Esophagus muscularis mucosa (tissue), 4 donors: ENCODE data around the gene VWA3B. TPM values are rescaled to one million over a fixed set of nuclear protein-coding genes. Genes with fewer than 3 reads are reported as not detected.
"Not testable (repeated sequence)": the region's sequence is repeated elsewhere in the genome, so short reads cannot be mapped to it uniquely, and the experiment has no call there.

ENCODE experiments used
- DNase-seq: peaks from one replicate; pipeline ENCODE4 v3.0.0-alpha.2; 2017; ENCODE audit errors: extremely low spot score
- H3K27ac ChIP-seq, 4 donors: fragments of 200-600 bp; sonication (generic); replicated peaks in 1 of 4; 1 replicate in 3 of 4; 2 replicates in 1 of 4; pipeline ENCODE4 v1.5.1; 2016 to 2019; ENCODE audit warnings: mild to moderate bottlenecking in 1 of 4
- H3K27me3 ChIP-seq, 4 donors: fragments of 200-600 bp; sonication (generic); one replicate each; pipeline versions ENCODE4 v1.5.1 to v1.6.0; 2016 to 2019
- H3K36me3 ChIP-seq, 4 donors: fragments of 200-600 bp; sonication (generic); one replicate each; pipeline ENCODE4 v1.5.1; 2016 to 2019
- H3K4me1 ChIP-seq, 4 donors: fragments of 200-600 bp; sonication (generic); one replicate each; pipeline ENCODE4 v1.5.1; 2016 to 2019
- H3K4me3 ChIP-seq, 4 donors: fragments of 200-600 bp; sonication (generic); 1 replicate in 2 of 4; 2 replicates in 2 of 4; pipeline ENCODE4 v1.5.1; 2016 to 2019; ENCODE audit warnings: mild to moderate bottlenecking in 4 of 4, moderate library complexity in 1 of 4
- H3K9me3 ChIP-seq, 4 donors: fragments of 200-600 bp; sonication (generic); 1 replicate in 3 of 4; 2 replicates in 1 of 4; pipeline ENCODE4 v1.5.1; 2016 to 2019
- CTCF ChIP-seq, 3 experiments: fragments of 200-600 bp in 2 of 3; fragments of 450-650 bp in 1 of 3; sonication (generic) in 2 of 3; IDR thresholded peaks; one replicate each; pipeline ENCODE4 v1.5.1; 2017 to 2019; ENCODE audit warnings: antibody characterized with exemption in 3 of 3, mild to moderate bottlenecking in 2 of 3, moderate library complexity in 1 of 3
- EP300 ChIP-seq: sonication (generic); formaldehyde crosslinking; IDR thresholded peaks from one replicate; pipeline ENCODE4 v1.6.1; 2017; ENCODE audit warnings: antibody characterized with exemption
- POLR2A ChIP-seq: fragments of 450-650 bp; IDR thresholded peaks from one replicate; pipeline ENCODE4 v1.6.1; 2017; ENCODE audit warnings: antibody characterized with exemption, moderate library complexity, mild to moderate bottlenecking, low read depth
- POLR2AphosphoS5 ChIP-seq, 2 donors: sonication (generic); formaldehyde crosslinking; IDR thresholded peaks; one replicate each; pipeline ENCODE4 v1.6.1; 2017; ENCODE audit warnings: antibody characterized with exemption in 2 of 2
- WGBS: methylation state at CpG from one replicate; pipeline ENCODE4 v1.1.5; 2018; 5-methylcytosine and 5-hydroxymethylcytosine counted together
- intact Hi-C: fragments of 100-400 bp; cut with DNase I; formaldehyde crosslinking; loops from one replicate; pipeline ENCODE4 v1.15.1; 2023
- total RNA-seq, 4 donors: library from RNA; depleted of rRNA; stranded (reverse); fragments of >200 nt; gene quantifications; one replicate each; pipeline versions ENCODE4 v1.1.0 to v1.2.1, GENCODE V29; 2016

Gene VWA3B
- total RNA-seq, 4 donors from 2014 or later: not detected

DNA sequence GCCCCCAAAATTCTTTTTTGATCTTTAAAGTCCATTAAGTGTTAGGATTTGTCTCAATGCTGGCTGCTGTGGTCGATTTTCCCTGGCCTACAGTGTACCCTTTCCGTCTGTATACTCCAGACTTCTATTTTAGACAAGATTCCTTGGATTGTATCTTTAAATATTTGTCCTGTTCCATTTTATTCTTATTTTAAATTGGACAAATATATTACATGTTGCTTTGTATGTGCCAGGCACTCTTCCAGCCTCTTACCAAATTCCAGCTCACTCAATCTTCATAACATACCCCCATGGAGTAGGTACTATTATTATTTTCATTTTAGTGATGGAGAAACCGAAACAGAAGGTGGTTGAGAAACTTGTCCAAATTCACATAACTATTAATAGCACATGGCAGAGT is 58.1 kb downstream of the VWA3B start:
- H3K27me3 ChIP-seq: no peaks in the 10 kb centered on the region
- DNase-seq: no peak
- WGBS: 67% methylated on average over 3 of the region's 3 CpGs
- H3K27ac ChIP-seq: no peak overlapping the region
- H3K9me3 ChIP-seq: peaks cover 0 to 4% (median 0%) of the 10 kb centered on the region in 4 donors
- H3K4me3 ChIP-seq: no peak overlapping the region
- H3K36me3 ChIP-seq: no peaks in the 10 kb centered on the region
- peaks cover 4 to 15% (median 12%) of the 10 kb centered on the region in 4 donors for H3K4me1 ChIP-seq
- intact Hi-C loops: no loop called here
- TF ChIP-seq EP300 (no peak), POLR2A (no peak), CTCF (IDR thresholded peaks at IDR 0.05) (no peak), POLR2AphosphoS5 (IDR thresholded peaks at IDR 0.05) (no peak)

GRCh38 chr2:98147900-98148299 is 60.9 kb downstream of the VWA3B start:
- intact Hi-C loops, H3K4me3 ChIP-seq, H3K36me3 ChIP-seq, DNase-seq, H3K27me3 ChIP-seq, H3K9me3 ChIP-seq, H3K27ac ChIP-seq: not testable (repeated sequence)
- peaks cover 0 to 13% (median 11%) of the 10 kb centered on the region in 4 donors for H3K4me1 ChIP-seq
- 82% methylated on average over 1 of the region's 1 CpG for WGBS

DNA sequence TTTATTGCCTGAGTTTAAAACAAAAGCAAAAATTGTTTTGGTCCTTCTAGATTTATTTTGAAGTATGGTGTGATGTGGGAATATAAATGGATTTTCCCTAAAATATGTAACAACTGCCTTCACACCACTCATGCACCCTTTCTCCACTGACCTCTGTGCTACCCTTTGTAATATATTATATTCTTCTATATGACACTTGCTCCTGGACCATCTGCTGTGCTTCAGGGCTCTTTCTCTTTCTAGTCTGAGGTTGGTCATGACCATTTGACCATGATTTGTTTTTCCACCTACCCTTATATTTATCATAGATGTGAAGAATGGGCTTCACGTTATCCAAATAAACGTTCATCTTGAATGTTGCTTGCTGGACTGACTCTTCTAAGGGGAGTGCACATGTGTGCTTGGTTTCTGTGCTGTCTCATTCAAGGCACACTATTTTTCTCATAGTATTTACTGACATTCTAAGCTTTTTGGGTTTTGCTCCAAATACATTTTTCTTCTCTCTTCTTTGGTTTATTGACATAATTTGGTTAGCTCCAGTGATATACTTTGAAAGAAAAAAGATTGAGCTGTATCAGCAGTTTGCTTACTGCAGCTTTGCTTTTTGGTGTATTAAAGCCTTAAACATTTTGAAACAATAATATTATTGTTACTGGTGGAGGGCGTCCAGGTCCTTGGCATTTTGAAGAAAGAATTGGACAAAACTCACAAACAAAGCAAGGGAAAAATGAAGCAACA is 61.8 kb downstream of the VWA3B start:
- TF ChIP-seq POLR2AphosphoS5 (IDR thresholded peaks at IDR 0.05) (no peak), EP300 (no peak), POLR2A (no peak)
- DNase-seq: no peak
- Histone ChIP-seq H3K27me3 (no peaks in the 10 kb centered on the region), H3K36me3 (no peaks in the 10 kb centered on the region), H3K27ac (peak overlapping the region; percentile 22 to 68 (median 57)), H3K4me1 (peaks cover 0 to 21% (median 18%) of the 10 kb centered on the region in 4 donors), H3K9me3 (peaks cover 0 to 4% (median 0%) of the 10 kb centered on the region in 4 donors), H3K4me3 (peak overlapping the region; percentile 27 to 43 (median 37))
- intact Hi-C loops: no loop called here
- 26% methylated on average over 3 of the region's 3 CpGs for WGBS

- Histone ChIP-seq H3K9me3 (peaks cover 0 to 4% (median 0%) of the 10 kb centered on the region in 4 donors), H3K27ac (peak overlapping the region; percentile 22 to 68 (median 57)), H3K4me1 (peaks cover 0 to 21% (median 18%) of the 10 kb centered on the region in 4 donors), H3K27me3 (no peaks in the 10 kb centered on the region), H3K4me3 (peak overlapping the region; percentile 27 to 43 (median 37)), H3K36me3 (no peaks in the 10 kb centered on the region)
- intact Hi-C loops: no loop called here
- 30% methylated on average over 4 of the region's 4 CpGs for WGBS
- peak; percentile 47 to 50 for TF ChIP-seq POLR2AphosphoS5 (IDR thresholded peaks at IDR 0.05)
- TF ChIP-seq POLR2A: no peak
- no peak for TF ChIP-seq EP300
- TF ChIP-seq CTCF (IDR thresholded peaks at IDR 0.05): peak in 1 of 3 experiments; percentile 24
- no peak for DNase-seq
These were observed 62.3 kb downstream of the VWA3B start for GRCh38 chr2:98149333-98149697.

GRCh38 chr2:98153481-98153880 is 66.5 kb downstream of the VWA3B start:
- intact Hi-C loops: no loop called here

More at GRCh38 chr2:98153481-98153880, 66.5 kb downstream of the VWA3B start:
- H3K27me3 ChIP-seq: no peaks in the 10 kb centered on the region
- TF ChIP-seq POLR2AphosphoS5 (IDR thresholded peaks at IDR 0.05): no peak
- no peak for TF ChIP-seq POLR2A
- TF ChIP-seq EP300: no peak
- TF ChIP-seq CTCF (IDR thresholded peaks at IDR 0.05): no peak
- H3K4me3 ChIP-seq: no peak overlapping the region
- WGBS: 79% methylated on average over 5 of the region's 5 CpGs
- H3K4me1 ChIP-seq: peaks cover 12 to 32% (median 25%) of the 10 kb centered on the region in 4 donors
- DNase-seq: no peak
- no peak overlapping the region for H3K27ac ChIP-seq
- H3K36me3 ChIP-seq: no peaks in the 10 kb centered on the region
- no peaks in the 10 kb centered on the region for H3K9me3 ChIP-seq
